K562 (cell line): ENCODE data around the gene FLOT2. TPM values are rescaled to one million over a fixed set of nuclear protein-coding genes. Genes with fewer than 3 reads are reported as not detected.
A peak's percentile ranks its signal among the peaks of the same experiment; 100 is the strongest.

Experiments
- BRD9 ChIP-seq: fragments of 450-650 bp; IDR thresholded peaks from 2 replicates; pipeline ENCODE4 v1.6.1; 2018; ENCODE audit warnings: low read depth; ENCODE audit not compliant: partially characterized antibody
- CHD1 ChIP-seq: fragments of 200-600 bp; sonication (generic); IDR thresholded peaks from one replicate; pipeline ENCODE4 v1.6.1; 2012; ENCODE audit warnings: mild to moderate bottlenecking, moderate library complexity, low read length, inconsistent platforms
- ELF4 ChIP-seq: fragments of 450-650 bp; formaldehyde crosslinking; IDR thresholded peaks from 2 replicates; pipeline ENCODE4 v1.4.0; 2022; ENCODE audit warnings: missing genetic modification characterization
- HMGN3 ChIP-seq: IDR thresholded peaks from 2 replicates; pipeline ENCODE4 v1.6.1; 2011; ENCODE audit warnings: borderline replicate concordance, low read depth, mild to moderate bottlenecking, mixed read lengths, low read length; ENCODE audit not compliant: insufficient read length; ENCODE audit errors: extremely low read depth
- HNRNPLL ChIP-seq: fragments of 200-400 bp; formaldehyde crosslinking; IDR thresholded peaks from 2 replicates; pipeline ENCODE4 v1.6.1; 2017; ENCODE audit warnings: low read length, low read depth, mild to moderate bottlenecking; ENCODE audit not compliant: poor library complexity, severe bottlenecking
- NBN ChIP-seq: fragments of 450-650 bp; IDR thresholded peaks from 2 replicates; pipeline ENCODE4 v1.6.1; 2016; ENCODE audit warnings: low read depth, mild to moderate bottlenecking
- SRSF7 ChIP-seq: fragments of 200-400 bp; formaldehyde crosslinking; optimal IDR thresholded peaks from 2 replicates; pipeline ENCODE3; 2017; ENCODE audit warnings: mild to moderate bottlenecking, low read depth, low read length
- SUPT5H ChIP-seq: fragments of 450-650 bp; IDR thresholded peaks from 2 replicates; pipeline ENCODE4 v1.6.1; 2016
- TCF7 ChIP-seq: sonication (generic); IDR thresholded peaks from 2 replicates; pipeline ENCODE4 v1.6.1; 2016; ENCODE audit warnings: antibody characterized with exemption, borderline replicate concordance
- ZNF589 ChIP-seq: fragments of 200-800 bp; sonication (Bioruptor generic); IDR thresholded peaks from 2 replicates; pipeline ENCODE4 v1.6.1; 2016; ENCODE audit warnings: low read depth, missing genetic modification characterization, missing compliant biosample characterization
- polyA plus RNA-seq, 8 experiments: library from polyadenylated mRNA; depleted of rRNA in 4 of 8; stranded (reverse) in 5 of 8; unstranded in 3 of 8; fragments of >200 nt; fragmentation: Nextera tagmentation in 2 of 8; fragmentation: Illumina TruSeq in 1 of 8; extraction: Ambion mirVana in 2 of 8; extraction: Trizol in 1 of 8; gene quantifications; 2 replicates each; pipeline versions ENCODE4 v1.2.1 to v1.2.3, GENCODE V29; 2011 to 2014; ENCODE audit warnings: inconsistent platforms in 1 of 8, missing spikeins in 1 of 8
- total RNA-seq, 7 experiments: library from RNA; depleted of rRNA in 6 of 7; stranded (reverse); fragments of >200 nt in 6 of 7; fragmentation: Illumina TruSeq in 2 of 7; extraction: Trizol in 2 of 7; gene quantifications; 2 replicates each; pipeline versions ENCODE4 v1.2.1 to v1.2.3, GENCODE V29; 2011 to 2021; ENCODE audit warnings: low replicate concordance in 1 of 7
- TF ChIP-seq, protein P1 (sequence below): sonication (generic); formaldehyde crosslinking; IDR thresholded peaks from 2 replicates; pipeline ENCODE4 v1.8.1; 2023; ENCODE audit warnings: missing genetic modification reagents, mild to moderate bottlenecking, borderline replicate concordance
- TF ChIP-seq, protein P2 (sequence below): fragments of 250-450 bp; sonication (Bioruptor Pico); IDR thresholded peaks from 2 replicates; pipeline ENCODE4 v1.5.0; 2021
- TF ChIP-seq, protein P3 (sequence below), 2 experiments: fragments of 450-650 bp; IDR thresholded peaks; 2 replicates each; pipeline ENCODE4 v1.6.1; 2016
- TF ChIP-seq, protein P4 (sequence below), 2 experiments: fragments of 250-450 bp in 1 of 2; fragments of 450-650 bp in 1 of 2; sonication (Bioruptor Pico) in 1 of 2; IDR thresholded peaks; 2 replicates each; pipeline versions ENCODE4 v1.6.1 to v1.8.0; 2016 to 2021; ENCODE audit warnings: mild to moderate bottlenecking in 2 of 2, moderate library complexity in 2 of 2, missing compliant biosample characterization in 1 of 2, missing genetic modification characterization in 1 of 2

Gene FLOT2
- total and polyA plus RNA-seq, 9 of the 15 experiments (the other 6 are each of a cell fraction or from before 2014, with no cell fraction given): 17.5 to 138 (median 41.7) TPM

DNA sequence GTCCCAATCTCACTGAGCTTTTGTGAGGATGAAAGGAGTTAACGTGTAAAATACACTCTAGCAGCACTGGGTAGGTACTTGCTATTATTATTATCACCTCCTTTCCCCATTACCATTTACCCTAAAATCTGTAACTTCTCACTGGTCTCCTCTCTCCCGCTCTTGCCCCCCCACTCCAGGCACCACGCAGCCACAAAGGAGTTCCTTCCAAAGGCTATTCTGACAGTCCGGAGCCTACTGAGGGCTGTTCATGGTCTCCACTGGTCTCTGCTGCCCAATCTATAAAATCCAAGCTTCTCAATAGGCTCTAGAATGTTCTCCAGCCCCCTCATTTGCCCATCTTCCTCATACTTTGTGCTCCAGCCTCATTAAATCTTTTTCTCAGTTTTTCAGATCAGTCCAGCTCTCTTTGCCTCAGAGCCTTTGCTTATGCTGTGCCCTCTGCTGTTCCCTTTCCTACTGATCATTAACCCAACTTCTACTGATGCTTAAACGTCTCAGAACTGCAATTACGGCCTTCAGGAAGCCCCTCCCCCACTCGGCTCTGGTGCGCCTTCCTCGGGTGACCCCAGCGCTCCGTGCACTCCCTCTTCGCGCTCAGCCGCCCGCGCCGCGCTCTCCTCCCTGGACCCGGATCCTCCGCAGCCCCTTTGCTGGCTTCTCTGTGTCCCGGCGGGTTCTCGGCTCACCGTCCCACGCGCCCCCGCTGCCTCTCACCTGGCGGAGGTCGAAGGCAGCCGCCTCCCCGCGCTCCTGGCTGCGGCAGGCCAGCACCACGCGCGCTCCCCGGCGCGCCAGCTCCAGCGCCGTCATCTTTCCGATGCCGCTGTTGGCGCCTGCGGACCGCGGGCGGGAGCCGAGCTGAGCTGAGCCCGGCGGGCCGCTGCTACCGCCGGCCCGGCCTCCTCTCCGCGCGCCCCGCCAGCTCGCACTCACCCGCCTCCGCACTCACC is 4.6 kb upstream of the FLOT2 start (continued):
- TF ChIP-seq ZNF589 (no peak), SUPT5H (no peak), ELF4 (CRISPR knock-in tag) (no peak), BRD9 (no peak), HMGN3 (no peak), CHD1 (peak; percentile 71), SRSF7 (no peak), NBN (peak; percentile 77), TCF7 (no peak), HNRNPLL (no peak)
- TF ChIP-seq, protein P1, sequence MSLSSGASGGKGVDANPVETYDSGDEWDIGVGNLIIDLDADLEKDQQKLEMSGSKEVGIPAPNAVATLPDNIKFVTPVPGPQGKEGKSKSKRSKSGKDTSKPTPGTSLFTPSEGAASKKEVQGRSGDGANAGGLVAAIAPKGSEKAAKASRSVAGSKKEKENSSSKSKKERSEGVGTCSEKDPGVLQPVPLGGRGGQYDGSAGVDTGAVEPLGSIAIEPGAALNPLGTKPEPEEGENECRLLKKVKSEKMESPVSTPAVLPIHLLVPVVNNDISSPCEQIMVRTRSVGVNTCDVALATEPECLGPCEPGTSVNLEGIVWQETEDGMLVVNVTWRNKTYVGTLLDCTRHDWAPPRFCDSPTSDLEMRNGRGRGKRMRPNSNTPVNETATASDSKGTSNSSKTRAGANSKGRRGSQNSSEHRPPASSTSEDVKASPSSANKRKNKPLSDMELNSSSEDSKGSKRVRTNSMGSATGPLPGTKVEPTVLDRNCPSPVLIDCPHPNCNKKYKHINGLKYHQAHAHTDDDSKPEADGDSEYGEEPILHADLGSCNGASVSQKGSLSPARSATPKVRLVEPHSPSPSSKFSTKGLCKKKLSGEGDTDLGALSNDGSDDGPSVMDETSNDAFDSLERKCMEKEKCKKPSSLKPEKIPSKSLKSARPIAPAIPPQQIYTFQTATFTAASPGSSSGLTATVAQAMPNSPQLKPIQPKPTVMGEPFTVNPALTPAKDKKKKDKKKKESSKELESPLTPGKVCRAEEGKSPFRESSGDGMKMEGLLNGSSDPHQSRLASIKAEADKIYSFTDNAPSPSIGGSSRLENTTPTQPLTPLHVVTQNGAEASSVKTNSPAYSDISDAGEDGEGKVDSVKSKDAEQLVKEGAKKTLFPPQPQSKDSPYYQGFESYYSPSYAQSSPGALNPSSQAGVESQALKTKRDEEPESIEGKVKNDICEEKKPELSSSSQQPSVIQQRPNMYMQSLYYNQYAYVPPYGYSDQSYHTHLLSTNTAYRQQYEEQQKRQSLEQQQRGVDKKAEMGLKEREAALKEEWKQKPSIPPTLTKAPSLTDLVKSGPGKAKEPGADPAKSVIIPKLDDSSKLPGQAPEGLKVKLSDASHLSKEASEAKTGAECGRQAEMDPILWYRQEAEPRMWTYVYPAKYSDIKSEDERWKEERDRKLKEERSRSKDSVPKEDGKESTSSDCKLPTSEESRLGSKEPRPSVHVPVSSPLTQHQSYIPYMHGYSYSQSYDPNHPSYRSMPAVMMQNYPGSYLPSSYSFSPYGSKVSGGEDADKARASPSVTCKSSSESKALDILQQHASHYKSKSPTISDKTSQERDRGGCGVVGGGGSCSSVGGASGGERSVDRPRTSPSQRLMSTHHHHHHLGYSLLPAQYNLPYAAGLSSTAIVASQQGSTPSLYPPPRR (CRISPR knock-in tag): no peak
- TF ChIP-seq, protein P2, sequence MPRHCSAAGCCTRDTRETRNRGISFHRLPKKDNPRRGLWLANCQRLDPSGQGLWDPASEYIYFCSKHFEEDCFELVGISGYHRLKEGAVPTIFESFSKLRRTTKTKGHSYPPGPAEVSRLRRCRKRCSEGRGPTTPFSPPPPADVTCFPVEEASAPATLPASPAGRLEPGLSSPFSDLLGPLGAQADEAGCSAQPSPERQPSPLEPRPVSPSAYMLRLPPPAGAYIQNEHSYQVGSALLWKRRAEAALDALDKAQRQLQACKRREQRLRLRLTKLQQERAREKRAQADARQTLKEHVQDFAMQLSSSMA (CRISPR knock-in tag): peak; percentile 87
- TF ChIP-seq, protein P3, sequence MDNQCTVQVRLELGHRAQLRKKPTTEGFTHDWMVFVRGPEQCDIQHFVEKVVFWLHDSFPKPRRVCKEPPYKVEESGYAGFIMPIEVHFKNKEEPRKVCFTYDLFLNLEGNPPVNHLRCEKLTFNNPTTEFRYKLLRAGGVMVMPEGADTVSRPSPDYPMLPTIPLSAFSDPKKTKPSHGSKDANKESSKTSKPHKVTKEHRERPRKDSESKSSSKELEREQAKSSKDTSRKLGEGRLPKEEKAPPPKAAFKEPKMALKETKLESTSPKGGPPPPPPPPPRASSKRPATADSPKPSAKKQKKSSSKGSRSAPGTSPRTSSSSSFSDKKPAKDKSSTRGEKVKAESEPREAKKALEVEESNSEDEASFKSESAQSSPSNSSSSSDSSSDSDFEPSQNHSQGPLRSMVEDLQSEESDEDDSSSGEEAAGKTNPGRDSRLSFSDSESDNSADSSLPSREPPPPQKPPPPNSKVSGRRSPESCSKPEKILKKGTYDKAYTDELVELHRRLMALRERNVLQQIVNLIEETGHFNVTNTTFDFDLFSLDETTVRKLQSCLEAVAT (IDR thresholded peaks at IDR 0.05): peak; percentile 68 to 75; a peak in 2 of 4 replicates
- TF ChIP-seq, protein P4, sequence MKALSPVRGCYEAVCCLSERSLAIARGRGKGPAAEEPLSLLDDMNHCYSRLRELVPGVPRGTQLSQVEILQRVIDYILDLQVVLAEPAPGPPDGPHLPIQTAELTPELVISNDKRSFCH (CRISPR knock-in tag; IDR thresholded peaks at IDR 0.05): no peak
- TF ChIP-seq, protein P4 (tag; IDR thresholded peaks at IDR 0.05): no peak
